Retinal pigment epithelial cell (primary cell): Measurements from ENCODE around the gene SETD2.
"Not testable (repeated sequence)": the region's sequence is repeated elsewhere in the genome, so short reads cannot be mapped to it uniquely, and the experiment has no call there.

Experiments
- DNase-seq: peaks from one replicate; pipeline ENCODE4 v3.0.0-alpha.2; 2010; ENCODE audit warnings: low read depth
- H3K4me3 ChIP-seq: 2 replicates; pipeline ENCODE4 v1.5.1; 2011; ENCODE audit warnings: mild to moderate bottlenecking, low read length, control low read depth, moderate library complexity
- TF ChIP-seq, protein P1 (sequence below): conservative IDR thresholded peaks from 2 replicates; pipeline ENCODE4 v1.5.1; 2011; ENCODE audit warnings: low read depth, low read length, control low read depth, inconsistent platforms

Gene SETD2, protein sequence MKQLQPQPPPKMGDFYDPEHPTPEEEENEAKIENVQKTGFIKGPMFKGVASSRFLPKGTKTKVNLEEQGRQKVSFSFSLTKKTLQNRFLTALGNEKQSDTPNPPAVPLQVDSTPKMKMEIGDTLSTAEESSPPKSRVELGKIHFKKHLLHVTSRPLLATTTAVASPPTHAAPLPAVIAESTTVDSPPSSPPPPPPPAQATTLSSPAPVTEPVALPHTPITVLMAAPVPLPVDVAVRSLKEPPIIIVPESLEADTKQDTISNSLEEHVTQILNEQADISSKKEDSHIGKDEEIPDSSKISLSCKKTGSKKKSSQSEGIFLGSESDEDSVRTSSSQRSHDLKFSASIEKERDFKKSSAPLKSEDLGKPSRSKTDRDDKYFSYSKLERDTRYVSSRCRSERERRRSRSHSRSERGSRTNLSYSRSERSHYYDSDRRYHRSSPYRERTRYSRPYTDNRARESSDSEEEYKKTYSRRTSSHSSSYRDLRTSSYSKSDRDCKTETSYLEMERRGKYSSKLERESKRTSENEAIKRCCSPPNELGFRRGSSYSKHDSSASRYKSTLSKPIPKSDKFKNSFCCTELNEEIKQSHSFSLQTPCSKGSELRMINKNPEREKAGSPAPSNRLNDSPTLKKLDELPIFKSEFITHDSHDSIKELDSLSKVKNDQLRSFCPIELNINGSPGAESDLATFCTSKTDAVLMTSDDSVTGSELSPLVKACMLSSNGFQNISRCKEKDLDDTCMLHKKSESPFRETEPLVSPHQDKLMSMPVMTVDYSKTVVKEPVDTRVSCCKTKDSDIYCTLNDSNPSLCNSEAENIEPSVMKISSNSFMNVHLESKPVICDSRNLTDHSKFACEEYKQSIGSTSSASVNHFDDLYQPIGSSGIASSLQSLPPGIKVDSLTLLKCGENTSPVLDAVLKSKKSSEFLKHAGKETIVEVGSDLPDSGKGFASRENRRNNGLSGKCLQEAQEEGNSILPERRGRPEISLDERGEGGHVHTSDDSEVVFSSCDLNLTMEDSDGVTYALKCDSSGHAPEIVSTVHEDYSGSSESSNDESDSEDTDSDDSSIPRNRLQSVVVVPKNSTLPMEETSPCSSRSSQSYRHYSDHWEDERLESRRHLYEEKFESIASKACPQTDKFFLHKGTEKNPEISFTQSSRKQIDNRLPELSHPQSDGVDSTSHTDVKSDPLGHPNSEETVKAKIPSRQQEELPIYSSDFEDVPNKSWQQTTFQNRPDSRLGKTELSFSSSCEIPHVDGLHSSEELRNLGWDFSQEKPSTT (N-terminal part only)

DNA sequence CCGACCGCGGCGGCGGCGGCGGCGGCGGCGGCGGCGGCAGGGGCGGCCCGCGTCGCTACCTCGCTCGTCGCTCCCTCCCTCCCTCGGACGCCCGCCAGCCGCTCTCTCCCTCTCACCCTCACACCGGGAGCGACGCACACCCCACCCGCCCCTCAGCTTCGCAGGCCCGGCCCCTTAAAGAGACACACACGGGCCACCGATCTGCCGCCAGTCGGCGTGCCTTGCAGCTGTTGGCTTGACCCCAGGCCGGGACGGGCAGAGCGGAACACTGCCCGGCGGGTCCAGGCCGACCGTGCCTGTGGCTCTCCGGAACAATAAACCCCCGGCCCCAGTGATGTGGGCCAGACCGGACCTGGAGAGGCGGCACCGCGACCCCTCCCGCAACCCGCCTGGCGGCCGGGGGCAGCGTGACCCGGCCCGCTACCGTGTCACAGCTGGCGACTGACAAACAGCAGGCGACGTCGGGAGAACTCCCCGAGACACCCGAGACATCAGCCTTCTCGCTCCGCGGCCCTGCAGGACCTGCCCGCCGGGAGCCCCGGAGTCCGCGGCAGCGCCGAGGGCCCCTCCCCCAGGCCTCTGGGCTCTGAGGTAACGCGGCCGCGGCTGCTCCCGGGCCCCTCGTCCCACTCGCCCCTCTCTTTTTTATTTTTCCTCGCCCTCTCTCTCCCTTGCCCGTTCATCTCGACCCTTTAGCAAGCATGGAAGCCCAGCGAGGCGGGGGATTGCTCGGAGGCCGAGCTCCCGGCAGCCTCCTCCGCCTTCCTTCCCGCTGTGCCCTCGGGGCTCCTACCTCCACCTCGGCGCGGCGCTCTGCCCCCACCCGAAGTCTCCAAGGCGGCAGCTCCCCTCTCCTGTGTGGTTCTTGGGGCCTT is at the start of gene SETD2:
SETD2 (minus strand) TSS at position 107 of the 875 bp plus-strand sequence. CDS start 189 bp downstream, outside the sequence.
- peak within 1 kb of the TSS; percentile 82 for H3K4me3 ChIP-seq
- DNase-seq = peak; percentile 71
- TF ChIP-seq, protein P1, sequence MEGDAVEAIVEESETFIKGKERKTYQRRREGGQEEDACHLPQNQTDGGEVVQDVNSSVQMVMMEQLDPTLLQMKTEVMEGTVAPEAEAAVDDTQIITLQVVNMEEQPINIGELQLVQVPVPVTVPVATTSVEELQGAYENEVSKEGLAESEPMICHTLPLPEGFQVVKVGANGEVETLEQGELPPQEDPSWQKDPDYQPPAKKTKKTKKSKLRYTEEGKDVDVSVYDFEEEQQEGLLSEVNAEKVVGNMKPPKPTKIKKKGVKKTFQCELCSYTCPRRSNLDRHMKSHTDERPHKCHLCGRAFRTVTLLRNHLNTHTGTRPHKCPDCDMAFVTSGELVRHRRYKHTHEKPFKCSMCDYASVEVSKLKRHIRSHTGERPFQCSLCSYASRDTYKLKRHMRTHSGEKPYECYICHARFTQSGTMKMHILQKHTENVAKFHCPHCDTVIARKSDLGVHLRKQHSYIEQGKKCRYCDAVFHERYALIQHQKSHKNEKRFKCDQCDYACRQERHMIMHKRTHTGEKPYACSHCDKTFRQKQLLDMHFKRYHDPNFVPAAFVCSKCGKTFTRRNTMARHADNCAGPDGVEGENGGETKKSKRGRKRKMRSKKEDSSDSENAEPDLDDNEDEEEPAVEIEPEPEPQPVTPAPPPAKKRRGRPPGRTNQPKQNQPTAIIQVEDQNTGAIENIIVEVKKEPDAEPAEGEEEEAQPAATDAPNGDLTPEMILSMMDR = peak; percentile 31

DNA sequence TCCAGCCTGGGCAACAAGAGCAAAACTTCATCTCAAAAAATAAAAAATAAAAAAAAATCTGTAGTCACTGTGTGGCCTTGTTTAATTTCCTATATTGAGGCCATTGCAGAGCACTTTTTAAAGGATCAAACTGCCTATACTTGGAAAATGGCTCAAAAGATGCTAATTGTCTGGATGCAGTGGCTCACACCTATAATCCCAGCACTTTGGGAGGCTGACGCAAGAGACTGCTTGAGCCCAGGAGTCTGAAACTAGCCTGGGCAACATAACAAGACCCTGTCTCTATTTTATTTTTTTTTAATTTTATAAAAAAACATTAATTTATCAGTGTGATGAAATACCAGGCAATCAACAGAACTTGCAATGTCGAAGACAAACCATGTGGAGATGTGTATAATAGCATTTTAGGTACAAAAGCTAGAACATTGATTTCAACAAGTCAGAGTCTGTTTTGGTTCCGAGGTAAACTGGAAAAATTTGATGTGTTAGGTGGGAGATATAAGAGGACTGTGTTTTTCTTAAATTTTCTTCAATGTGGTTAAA is 47.0 kb upstream of the SETD2 start:
- H3K4me3 ChIP-seq = no peak overlapping the region
- no peak for DNase-seq
- TF ChIP-seq, protein P1 = no peak

DNA sequence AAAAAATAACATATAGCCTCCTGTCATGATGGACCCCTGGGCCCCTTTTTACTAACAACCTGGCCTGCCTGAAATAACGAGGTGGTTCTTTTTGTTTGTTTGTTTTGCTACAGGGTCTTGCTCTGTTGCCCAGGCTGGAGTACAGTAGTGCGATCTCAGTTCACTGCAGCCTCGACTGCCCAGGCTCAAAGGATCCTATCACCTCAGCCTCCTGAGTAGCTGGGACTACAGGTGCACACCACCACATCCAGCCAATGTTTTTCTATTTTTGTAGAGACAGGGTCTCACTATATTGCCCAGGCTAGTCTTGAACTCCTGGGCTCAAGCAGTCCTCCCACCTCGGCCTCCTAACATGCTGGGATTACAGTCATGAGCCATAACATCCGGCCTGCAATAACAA is 42.1 kb upstream of the SETD2 start:
- H3K4me3 ChIP-seq, DNase-seq: not testable (repeated sequence)

DNA sequence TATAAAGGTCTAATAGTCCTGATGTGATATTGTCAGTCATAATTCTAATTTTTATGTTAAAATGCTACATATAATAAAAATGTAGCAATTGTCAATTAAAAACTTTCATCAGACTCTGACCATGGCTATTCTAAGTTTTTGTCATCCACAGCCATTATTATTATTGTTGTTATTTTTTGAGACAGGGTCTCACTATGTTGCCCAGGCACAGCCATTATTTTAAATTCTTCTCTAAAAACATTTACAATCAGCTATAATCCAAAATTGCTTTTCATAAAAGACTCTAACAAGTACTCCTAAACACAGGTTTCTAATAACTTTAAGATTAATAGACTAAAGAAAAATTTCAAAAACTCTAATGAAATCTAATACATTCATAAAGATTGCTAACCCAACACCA is 41.0 kb upstream of the SETD2 start:
- DNase-seq = no peak
- TF ChIP-seq, protein P1 = no peak
- H3K4me3 ChIP-seq = no peak overlapping the region

DNA sequence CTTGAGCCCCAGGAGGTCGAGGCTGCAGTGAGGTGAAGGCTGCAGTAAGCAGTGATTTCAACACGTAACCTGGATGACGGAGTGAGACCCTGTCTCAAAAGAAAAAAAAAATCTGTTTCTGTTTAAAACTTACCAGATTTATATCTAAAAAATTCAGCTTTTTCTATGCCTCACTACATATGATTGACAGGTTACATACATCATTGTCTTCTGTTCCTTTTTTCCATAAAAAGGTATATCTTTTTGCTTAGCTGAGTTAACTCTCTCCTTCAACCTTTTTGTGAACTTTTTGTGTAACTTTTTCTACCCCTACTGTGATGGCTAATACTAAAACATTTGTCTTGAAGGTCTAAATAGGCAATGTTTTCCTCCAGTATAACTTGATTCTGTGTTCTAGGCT is 38.6 kb upstream of the SETD2 start:
- TF ChIP-seq, protein P1 = no peak
- no peak for DNase-seq

DNA sequence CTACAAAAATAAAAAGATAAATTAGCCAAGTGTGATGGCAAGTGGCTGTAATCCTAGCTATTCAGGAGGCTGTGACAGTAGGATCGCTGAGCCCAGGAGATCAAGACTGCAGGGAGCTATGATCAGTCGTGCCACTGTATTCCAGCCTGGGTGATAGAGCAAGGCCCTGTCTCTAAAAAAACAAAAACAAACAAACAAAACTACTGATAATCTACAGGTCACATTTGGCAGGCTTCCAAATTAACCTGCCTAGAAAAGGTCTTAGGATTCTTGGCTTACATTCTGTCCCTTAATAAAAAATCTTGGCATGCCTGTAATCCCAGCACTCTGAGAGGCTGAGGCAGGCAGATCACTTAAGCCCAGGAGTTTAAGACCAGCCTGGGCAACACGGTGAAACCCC is 33.4 kb upstream of the SETD2 start:
- no peak for DNase-seq
- TF ChIP-seq, protein P1 = no peak
- H3K4me3 ChIP-seq = no peak overlapping the region

More for the DNA sequence above, 38.6 kb upstream of the SETD2 start:
- H3K4me3 ChIP-seq = no peak overlapping the region
